Measurements from ENCODE around the gene ENGASE.

The ENGASE gene

GRCh38 chr17:79112471-79112870 is 37.8 kb downstream of the ENGASE start:
- no peak for TF ChIP-seq CTCF (IDR thresholded peaks at IDR 0.05; ENCODE audit: insufficient read depth, missing control alignments)
- DNase-seq (ENCODE audit: insufficient read length, low spot score) (no peak), FAIRE-seq (no peak)

- no peak for DNase-seq (ENCODE audit: insufficient read length, low spot score)
- FAIRE-seq = no peak
- TF ChIP-seq CTCF (IDR thresholded peaks at IDR 0.05; ENCODE audit: insufficient read depth, missing control alignments) = no peak
Observed at GRCh38 chr17:79113699-79114457, 39.3 kb downstream of the ENGASE start.

- FAIRE-seq (no peak), DNase-seq (ENCODE audit: insufficient read length, low spot score) (peak; percentile 84)
- TF ChIP-seq CTCF (IDR thresholded peaks at IDR 0.05; ENCODE audit: insufficient read depth, missing control alignments) = no peak
Observed at GRCh38 chr17:79114458-79115301, 40.1 kb downstream of the ENGASE start.

- no peak for DNase-seq (ENCODE audit: insufficient read length, low spot score)
- no peak for FAIRE-seq
- no peak for TF ChIP-seq CTCF (IDR thresholded peaks at IDR 0.05; ENCODE audit: insufficient read depth, missing control alignments)
Observed at GRCh38 chr17:79115487-79115886, 40.9 kb downstream of the ENGASE start.

GRCh38 chr17:79116575-79117368 is 42.1 kb downstream of the ENGASE start:
- FAIRE-seq (no peak), DNase-seq (ENCODE audit: insufficient read length, low spot score) (no peak)
- no peak for TF ChIP-seq CTCF (IDR thresholded peaks at IDR 0.05; ENCODE audit: insufficient read depth, missing control alignments)

- FAIRE-seq (no peak), DNase-seq (ENCODE audit: insufficient read length, low spot score) (no peak)
- TF ChIP-seq CTCF (IDR thresholded peaks at IDR 0.05; ENCODE audit: insufficient read depth, missing control alignments) = no peak
Observed at GRCh38 chr17:79117905-79118487, 43.4 kb downstream of the ENGASE start.

Data from D721Med (cell line).